Memory B cell (primary cell): ENCODE data around the gene MS4A10.
"Not testable (repeated sequence)": the region's sequence is repeated elsewhere in the genome, so short reads cannot be mapped to it uniquely, and the experiment has no call there.

ENCODE experiments used
- ATAC-seq: fragments of 150-1000 bp; cut with Tn5 transposase; 2 replicates; pipeline ENCODE4 v1.10.0; 2021; ENCODE audit warnings: low read depth, mild to moderate bottlenecking, moderate library complexity
- DNase-seq, 2 donors: peaks; one replicate each; pipeline ENCODE4 v3.0.0; 2022; ENCODE audit warnings: low spot score in 2 of 2
- H3K27ac Mint-ChIP-seq: one replicate; pipeline ENCODE4 v1.8.0; 2022; ENCODE audit warnings: mild to moderate bottlenecking, moderate library complexity, mixed read lengths
- H3K27me3 Mint-ChIP-seq: one replicate; pipeline ENCODE4 v1.8.0; 2022; ENCODE audit warnings: mixed read lengths
- H3K36me3 Mint-ChIP-seq: one replicate; pipeline ENCODE4 v1.8.0; 2022; ENCODE audit warnings: mild to moderate bottlenecking, mixed read lengths
- H3K4me1 Mint-ChIP-seq: one replicate; pipeline ENCODE4 v1.8.0; 2022; ENCODE audit warnings: mixed read lengths
- H3K4me3 Mint-ChIP-seq: one replicate; pipeline ENCODE4 v1.8.0; 2022; ENCODE audit warnings: mild to moderate bottlenecking, moderate library complexity, mixed read lengths
- H3K9me3 Mint-ChIP-seq: one replicate; pipeline ENCODE4 v1.8.0; 2022; ENCODE audit warnings: mixed read lengths

The MS4A10 gene

DNA sequence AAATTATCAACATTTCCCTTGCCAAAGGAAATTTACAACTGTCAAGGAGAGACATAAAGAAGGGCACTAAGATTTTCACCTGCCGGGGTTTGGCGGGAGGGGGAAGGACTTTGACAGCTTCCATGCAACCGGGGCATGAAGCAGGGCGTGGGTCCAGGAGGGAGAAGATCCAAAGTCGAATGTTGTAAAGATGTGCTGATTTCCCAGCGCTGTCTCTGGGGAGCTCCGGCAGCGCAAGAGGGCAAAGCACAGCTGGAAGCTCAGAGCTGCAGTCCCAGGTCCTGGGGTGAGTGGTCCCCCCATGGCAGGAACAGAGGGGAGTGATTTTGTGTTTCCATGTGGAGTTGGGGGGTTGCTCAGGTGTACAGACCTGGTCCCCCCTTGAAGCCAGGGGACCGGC lies at the start of gene MS4A10:
TSS of gene MS4A10 (plus strand) at position 198 of the 400 bp plus-strand sequence. CDS start 5,003 bp downstream, outside the sequence.
- no peaks in the 10 kb centered on the region for H3K4me1 Mint-ChIP-seq
- no peak within 1 kb of the TSS for H3K27ac Mint-ChIP-seq
- H3K9me3 Mint-ChIP-seq, result no peaks in the 10 kb centered on the region
- H3K4me3 Mint-ChIP-seq, result no peak within 1 kb of the TSS
- ATAC-seq (no peak), DNase-seq (no peak)
- no peaks in the 10 kb centered on the region for H3K36me3 Mint-ChIP-seq
- H3K27me3 Mint-ChIP-seq, result no peaks in the 10 kb centered on the region

DNA sequence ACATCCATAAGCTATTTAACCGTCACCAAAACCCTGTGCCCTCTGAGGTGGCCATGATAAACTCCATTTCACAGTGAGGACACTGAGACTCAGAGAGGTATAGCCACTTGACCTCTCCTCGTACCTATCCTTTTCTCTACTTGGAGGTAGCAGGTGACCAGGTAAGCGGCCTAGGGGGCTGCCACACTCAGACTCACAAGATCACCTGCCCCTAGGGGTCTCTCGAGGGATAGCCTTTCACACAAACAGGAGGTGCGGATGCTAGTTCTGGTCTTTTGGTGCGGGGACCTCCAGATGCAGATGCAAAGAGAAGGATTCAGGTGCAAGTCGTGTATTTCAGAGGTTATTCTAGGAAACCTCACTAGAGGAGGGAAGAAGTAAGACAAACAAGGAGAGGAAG lies 46.0 kb upstream of the MS4A10 start:
- Mint-ChIP-seq H3K4me3 (no peak overlapping the region), H3K36me3 (no peaks in the 10 kb centered on the region), H3K27ac (no peak overlapping the region), H3K4me1 (no peaks in the 10 kb centered on the region), H3K27me3 (peaks cover 16% of the 10 kb centered on the region), H3K9me3 (no peaks in the 10 kb centered on the region)
- DNase-seq, result no peak
- no peak for ATAC-seq

DNA sequence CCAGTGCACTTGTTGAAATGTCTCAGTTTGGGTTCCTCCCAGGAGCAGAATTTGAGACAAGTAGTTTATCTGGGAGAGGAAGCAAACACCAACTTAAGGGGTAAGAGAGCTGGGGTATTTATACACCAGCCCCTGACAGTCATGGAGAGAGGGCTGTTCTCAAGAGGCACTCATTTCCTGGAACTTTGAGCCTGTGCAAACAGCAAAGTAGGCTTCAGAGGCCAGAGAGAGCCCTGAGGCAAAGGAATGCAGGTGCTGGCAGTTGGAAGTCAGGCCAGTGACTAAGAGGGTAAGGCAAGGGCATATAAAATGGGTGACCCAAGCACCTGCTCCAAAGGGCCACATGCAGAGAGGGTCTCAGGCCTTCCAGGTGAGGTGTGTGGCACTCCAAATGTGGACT lies 44.6 kb upstream of the MS4A10 start:
- no peak overlapping the region for H3K27ac Mint-ChIP-seq
- H3K9me3 Mint-ChIP-seq, result no peaks in the 10 kb centered on the region
- DNase-seq (no peak), ATAC-seq (no peak)
- no peak overlapping the region for H3K4me3 Mint-ChIP-seq
- H3K27me3 Mint-ChIP-seq, result peaks cover 18% of the 10 kb centered on the region
- H3K36me3 Mint-ChIP-seq, result peaks cover 2% of the 10 kb centered on the region
- no peaks in the 10 kb centered on the region for H3K4me1 Mint-ChIP-seq

DNA sequence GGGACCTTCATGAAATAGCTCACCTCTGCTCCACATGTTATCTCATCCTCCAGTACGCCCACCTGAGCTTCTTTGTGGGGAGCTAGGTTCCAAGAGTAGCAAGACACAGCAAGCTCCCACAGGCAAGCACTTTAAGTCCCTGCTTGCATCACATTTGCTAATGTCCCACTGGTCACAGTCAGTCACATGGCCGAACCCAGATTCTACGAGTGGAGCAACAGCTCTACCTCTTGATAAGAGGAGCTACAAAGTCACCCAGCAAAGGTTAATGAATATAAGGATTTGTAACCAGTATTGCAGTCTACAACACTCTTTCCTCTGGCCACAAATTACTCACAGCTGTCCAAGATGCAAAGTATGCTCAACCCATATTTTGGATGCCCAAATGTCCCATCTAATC lies 43.7 kb upstream of the MS4A10 start:
- Mint-ChIP-seq H3K4me1 (no peaks in the 10 kb centered on the region), H3K9me3 (no peaks in the 10 kb centered on the region), H3K27me3 (peaks cover 16% of the 10 kb centered on the region), H3K4me3 (no peak overlapping the region), H3K36me3 (peaks cover 2% of the 10 kb centered on the region), H3K27ac (no peak overlapping the region)
- DNase-seq (no peak), ATAC-seq (no peak)

DNA sequence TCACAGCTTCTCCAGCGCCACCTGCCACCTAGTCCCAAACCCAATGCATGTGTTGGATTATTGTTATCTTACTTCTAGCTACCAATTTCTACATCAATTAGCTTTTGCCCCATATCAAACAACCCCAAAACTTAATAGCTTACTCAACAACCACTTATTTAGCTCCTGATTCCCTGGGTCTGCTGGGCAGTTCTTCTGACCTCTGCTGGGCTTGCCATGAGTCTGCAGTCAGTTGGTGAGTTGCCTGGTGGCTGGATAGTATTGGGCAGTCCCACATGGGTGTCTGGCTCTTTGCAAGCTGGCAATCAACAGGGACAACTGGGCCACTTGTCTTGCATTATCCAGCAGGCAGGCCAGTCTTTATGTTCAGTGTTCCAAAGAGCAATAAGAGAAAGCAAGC lies 42.1 kb upstream of the MS4A10 start:
- H3K27me3 Mint-ChIP-seq, result peaks cover 13% of the 10 kb centered on the region

DNA sequence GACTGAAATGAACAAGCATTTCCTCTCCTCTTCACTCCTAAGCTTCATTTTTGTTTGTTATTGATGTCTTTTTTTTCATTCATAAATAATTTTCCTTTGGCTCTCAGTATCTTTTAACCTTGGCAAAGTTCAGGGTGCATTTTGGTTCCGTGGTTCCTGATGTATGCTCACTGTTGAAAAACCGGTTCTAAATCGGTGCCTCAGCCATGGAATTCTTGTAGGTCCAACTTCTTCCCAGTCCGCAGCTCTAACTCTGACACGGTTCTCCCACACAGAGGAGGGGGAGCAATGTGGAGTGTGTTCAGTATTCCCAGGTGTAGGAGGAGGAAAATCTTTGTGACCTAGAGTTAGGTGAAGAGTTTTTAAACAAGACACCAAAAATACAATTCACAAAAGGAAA lies 41.0 kb upstream of the MS4A10 start:
- no peak overlapping the region for H3K27ac Mint-ChIP-seq
- no peak overlapping the region for H3K4me3 Mint-ChIP-seq
- H3K36me3 Mint-ChIP-seq, result peaks cover 2% of the 10 kb centered on the region
- H3K9me3 Mint-ChIP-seq, result no peaks in the 10 kb centered on the region
- DNase-seq (no peak), ATAC-seq (no peak)
- peaks cover 9% of the 10 kb centered on the region for H3K27me3 Mint-ChIP-seq
- no peaks in the 10 kb centered on the region for H3K4me1 Mint-ChIP-seq

More for the DNA sequence above, 42.1 kb upstream of the MS4A10 start:
- ATAC-seq, result no peak
- Mint-ChIP-seq H3K36me3 (peaks cover 2% of the 10 kb centered on the region), H3K27ac (no peak overlapping the region), H3K9me3 (no peaks in the 10 kb centered on the region), H3K4me3 (no peak overlapping the region), H3K4me1 (no peaks in the 10 kb centered on the region)
- no peak for DNase-seq

DNA sequence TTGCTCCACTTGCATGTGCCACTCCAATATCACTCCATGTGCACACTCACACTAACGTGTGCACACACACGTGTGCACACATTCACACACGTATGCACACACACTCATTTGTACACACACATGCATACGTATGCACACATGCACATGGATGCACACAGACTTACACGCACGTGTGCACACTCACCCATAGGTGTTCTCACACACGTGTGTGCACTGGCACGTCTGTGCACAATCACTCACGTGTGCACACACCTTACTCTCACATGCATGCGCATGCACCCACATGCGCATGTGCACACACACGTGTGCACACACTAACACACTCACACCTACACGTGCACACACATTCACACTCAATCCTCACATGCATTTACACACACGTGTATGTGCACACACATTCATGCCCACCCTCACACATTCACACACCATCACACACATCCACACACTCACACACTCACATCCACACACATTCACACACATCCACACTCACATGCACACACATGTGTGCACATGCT lies 37.7 kb upstream of the MS4A10 start:
- peaks cover 2% of the 10 kb centered on the region for H3K36me3 Mint-ChIP-seq
- H3K4me3 Mint-ChIP-seq, result no peak overlapping the region
- H3K27me3 Mint-ChIP-seq, result peaks cover 10% of the 10 kb centered on the region
- no peaks in the 10 kb centered on the region for H3K4me1 Mint-ChIP-seq
- H3K9me3 Mint-ChIP-seq, result no peaks in the 10 kb centered on the region
- DNase-seq (no peak), ATAC-seq (no peak)
- no peak overlapping the region for H3K27ac Mint-ChIP-seq

DNA sequence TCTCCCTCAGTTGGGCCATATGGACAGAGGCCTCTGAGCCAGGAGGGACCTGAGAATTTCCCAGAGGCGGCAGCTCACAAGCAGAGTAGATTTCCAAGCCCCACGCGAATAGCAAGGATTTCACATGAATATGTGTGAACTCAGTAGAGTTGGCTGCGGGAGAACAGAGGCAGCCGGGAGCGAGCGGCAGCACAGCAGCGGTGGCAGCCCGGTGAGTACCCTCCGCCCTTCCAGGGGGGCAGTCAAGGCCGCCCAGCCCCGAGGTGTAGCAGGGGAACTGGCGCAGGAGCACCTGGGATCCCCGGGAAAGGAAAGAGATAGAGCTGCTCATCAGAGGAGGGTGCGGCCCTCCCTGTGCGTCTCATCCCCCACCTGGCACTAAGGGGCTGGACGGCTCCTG lies 36.9 kb upstream of the MS4A10 start:
- Mint-ChIP-seq H3K27ac (no peak overlapping the region), H3K36me3 (peaks cover 2% of the 10 kb centered on the region), H3K4me1 (no peaks in the 10 kb centered on the region), H3K9me3 (no peaks in the 10 kb centered on the region), H3K27me3 (peaks cover 12% of the 10 kb centered on the region), H3K4me3 (no peak overlapping the region)
- no peak for DNase-seq
- ATAC-seq, result no peak

DNA sequence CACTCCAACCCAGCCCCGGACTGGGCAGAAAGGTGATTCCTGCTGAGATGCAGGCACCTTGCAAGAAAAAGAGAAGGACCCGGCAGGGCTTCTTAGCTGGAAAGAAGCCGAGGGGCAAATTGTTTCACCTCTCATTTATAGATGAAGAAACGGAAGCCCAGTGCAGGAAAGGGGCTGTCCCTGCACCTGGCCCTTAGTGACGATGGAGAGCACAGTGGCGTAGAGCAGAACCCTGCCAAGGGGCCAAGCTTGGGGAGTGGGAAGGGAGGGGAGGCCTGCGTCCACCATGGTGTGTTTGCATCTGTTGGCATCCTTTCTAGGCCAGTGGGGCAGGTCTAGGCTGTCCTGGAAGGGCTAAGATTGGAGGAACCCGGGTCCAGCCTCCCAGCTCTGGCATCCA lies 36.3 kb upstream of the MS4A10 start:
- Mint-ChIP-seq H3K27ac (no peak overlapping the region), H3K9me3 (no peaks in the 10 kb centered on the region), H3K27me3 (peaks cover 12% of the 10 kb centered on the region), H3K4me3 (no peak overlapping the region), H3K4me1 (no peaks in the 10 kb centered on the region), H3K36me3 (peaks cover 2% of the 10 kb centered on the region)
- no peak for ATAC-seq
- DNase-seq, result no peak

DNA sequence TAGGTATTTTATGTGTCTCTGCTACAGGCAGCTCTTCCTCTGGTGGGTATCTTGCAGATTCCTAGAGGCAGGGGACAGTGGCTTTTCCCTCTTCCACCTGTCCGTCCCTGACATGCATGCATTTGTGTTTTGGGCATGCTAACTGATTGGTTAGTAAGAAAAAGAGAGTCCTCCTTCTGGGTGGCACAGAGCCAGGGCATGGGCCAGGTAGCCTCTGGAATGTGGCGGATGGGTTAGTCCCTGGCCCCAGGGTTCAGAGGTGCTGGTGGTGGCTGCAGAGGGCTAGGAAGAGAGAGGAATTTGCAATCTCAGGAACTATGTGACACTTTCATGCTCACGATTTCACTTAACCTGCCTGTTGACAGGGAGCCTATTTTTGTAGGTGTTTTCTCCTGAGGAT lies 34.2 kb upstream of the MS4A10 start:
- Mint-ChIP-seq H3K27ac (no peak overlapping the region), H3K4me1 (no peaks in the 10 kb centered on the region), H3K36me3 (no peaks in the 10 kb centered on the region), H3K9me3 (no peaks in the 10 kb centered on the region), H3K4me3 (no peak overlapping the region), H3K27me3 (peaks cover 10% of the 10 kb centered on the region)
- ATAC-seq (no peak), DNase-seq (no peak)

DNA sequence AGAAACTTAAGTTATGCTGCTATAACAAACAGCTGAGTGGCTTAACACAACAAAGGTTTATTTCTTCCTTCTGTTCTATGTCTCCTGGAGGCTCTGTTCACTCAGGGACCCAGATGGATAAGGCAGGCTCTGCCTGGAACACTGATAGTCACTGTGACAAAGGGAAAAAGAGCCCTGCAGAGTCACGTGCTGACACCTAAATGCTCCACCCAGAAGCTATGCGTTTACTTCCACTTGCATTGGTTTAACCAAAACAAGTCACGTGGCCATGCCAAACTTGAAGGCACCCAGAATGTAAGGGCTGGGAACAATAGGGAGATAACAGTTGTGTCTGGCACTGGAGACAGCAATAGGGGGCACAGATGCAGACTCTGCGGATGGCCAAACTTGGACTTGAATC lies 31.8 kb upstream of the MS4A10 start:
- no peak overlapping the region for H3K4me3 Mint-ChIP-seq
- no peak overlapping the region for H3K27ac Mint-ChIP-seq
- ATAC-seq (no peak), DNase-seq (no peak)
- H3K27me3 Mint-ChIP-seq, result peaks cover 7% of the 10 kb centered on the region
- H3K9me3 Mint-ChIP-seq, result no peaks in the 10 kb centered on the region
- H3K4me1 Mint-ChIP-seq, result peaks cover 3% of the 10 kb centered on the region
- H3K36me3 Mint-ChIP-seq, result no peaks in the 10 kb centered on the region

DNA sequence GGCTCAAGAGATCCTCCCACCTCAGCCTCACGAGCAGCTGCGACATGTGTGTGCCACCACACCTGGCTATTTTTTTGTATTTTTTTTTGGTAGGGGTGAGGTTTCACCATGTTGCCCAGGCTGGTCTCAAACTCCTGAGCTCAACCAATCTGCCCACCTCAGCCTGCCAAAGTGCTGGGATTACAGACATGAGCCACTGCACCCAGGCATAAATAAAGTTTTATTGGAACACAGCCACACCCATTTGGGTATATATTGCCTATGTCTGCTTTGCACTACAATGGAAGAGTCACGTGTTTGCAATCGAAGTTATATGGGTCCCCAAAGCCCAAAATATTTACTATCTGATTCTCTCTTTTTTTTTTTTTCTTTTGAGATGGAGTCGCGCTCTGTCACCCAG lies 30.2 kb upstream of the MS4A10 start:
- Mint-ChIP-seq H3K4me3 (no peak overlapping the region), H3K9me3 (no peaks in the 10 kb centered on the region), H3K4me1 (peaks cover 12% of the 10 kb centered on the region), H3K27ac (no peak overlapping the region), H3K36me3 (no peaks in the 10 kb centered on the region), H3K27me3 (peaks cover 8% of the 10 kb centered on the region)
- DNase-seq (no peak), ATAC-seq (no peak)

DNA sequence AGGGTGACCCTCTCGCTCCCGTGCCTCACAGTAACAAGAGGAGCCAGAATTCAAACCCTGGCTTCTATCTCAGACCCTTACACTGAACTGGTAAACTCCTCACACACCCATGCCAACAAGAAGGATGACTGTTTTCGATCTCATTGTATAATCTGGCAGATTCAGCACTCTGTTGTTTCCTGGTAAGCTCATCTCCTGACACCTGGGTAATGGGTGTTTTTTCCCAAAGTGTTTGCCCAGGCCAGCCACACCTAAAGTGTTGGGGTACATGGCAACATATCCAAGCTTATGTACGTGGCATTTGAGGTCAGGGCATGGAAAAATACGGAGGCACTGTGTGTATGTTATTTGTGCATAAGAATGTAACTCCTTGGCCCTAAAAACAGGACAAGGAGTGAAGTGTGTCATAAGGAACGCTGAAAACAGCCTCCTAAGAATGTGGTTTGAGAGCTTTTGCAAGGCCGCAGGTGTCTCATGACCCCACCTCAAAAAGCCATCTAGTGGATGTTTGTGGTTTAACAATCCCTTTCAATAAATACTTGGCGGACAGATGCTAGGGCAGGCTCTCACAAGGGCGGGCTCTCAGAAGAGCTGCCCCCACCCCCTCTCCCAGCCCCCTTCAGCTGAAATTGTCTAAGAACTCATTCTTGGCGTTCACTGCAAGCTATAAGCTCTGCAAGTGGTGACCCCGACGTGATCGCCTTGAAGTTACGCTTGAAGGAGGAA lies 28.7 kb upstream of the MS4A10 start, which contains the start of gene MS4A15:
TSS of gene MS4A15 (plus strand) at position 561 of the 726 bp plus-strand sequence. CDS start 6,867 bp downstream, outside the sequence.
- Mint-ChIP-seq H3K27ac (no peak within 1 kb of the TSS), H3K27me3 (peaks cover 10% of the 10 kb centered on the region), H3K4me1 (peaks cover 17% of the 10 kb centered on the region), H3K4me3 (no peak within 1 kb of the TSS), H3K9me3 (no peaks in the 10 kb centered on the region), H3K36me3 (no peaks in the 10 kb centered on the region)
- DNase-seq (no peak), ATAC-seq (peak; percentile 60)

DNA sequence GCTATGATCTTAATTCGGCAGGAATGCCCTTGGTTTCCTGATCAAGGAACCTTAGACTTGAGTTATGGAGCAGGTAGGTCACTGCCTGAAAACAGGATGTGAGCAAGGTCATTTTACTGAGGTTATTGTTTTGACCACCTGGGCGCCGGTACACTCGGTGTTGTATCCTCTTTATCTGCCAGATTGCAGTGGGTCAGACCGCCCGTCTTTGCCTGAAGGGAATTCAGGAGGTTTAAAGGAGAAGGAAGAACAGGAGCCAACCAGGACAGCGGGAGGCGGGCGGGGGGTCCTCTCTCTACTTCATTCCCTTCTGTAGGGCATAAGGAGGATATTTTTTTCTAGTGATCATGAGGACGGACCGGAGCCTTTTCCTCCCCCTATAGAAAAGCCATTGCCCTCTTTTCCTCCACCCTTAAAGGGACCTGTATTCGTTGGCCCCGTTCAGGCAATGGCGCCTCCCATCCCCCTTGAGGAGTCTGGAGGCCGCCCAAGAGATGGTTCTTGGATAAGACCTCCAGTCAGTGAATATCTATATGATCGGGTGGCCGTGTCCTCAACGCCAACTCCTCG lies 27.8 kb upstream of the MS4A10 start:
- no peak for DNase-seq
- ATAC-seq, result no peak
- H3K27me3 Mint-ChIP-seq, result peaks cover 10% of the 10 kb centered on the region
- no peaks in the 10 kb centered on the region for H3K9me3 Mint-ChIP-seq
- no peak overlapping the region for H3K27ac Mint-ChIP-seq
- peaks cover 20% of the 10 kb centered on the region for H3K4me1 Mint-ChIP-seq
- no peaks in the 10 kb centered on the region for H3K36me3 Mint-ChIP-seq
- no peak overlapping the region for H3K4me3 Mint-ChIP-seq

DNA sequence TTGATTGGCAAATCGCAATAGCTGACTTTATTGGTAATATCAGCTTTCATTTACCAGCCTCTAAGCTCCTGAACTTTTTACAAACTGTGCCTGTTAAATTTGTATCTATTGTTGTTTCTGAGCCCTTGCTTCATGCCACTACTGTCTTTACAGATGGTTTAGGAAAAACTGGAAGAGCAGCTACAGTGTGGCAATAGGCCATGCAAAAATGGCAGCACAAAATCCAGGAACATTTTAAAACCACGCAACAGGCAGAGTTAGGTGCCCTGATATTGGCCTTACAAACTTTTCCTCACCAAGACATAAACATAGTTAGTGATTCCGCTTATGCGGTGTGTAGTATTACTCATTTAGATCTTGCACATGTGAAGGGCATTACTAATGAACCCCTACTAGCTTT lies 26.5 kb upstream of the MS4A10 start:
- not testable (repeated sequence) for H3K27me3 Mint-ChIP-seq, H3K36me3 Mint-ChIP-seq, ATAC-seq, H3K9me3 Mint-ChIP-seq, H3K27ac Mint-ChIP-seq, H3K4me3 Mint-ChIP-seq, DNase-seq
- peaks cover 30% of the 10 kb centered on the region for H3K4me1 Mint-ChIP-seq
